HG02759 (cell line): ENCODE results near the gene RAB30.
"Not testable (repeated sequence)": the region's sequence is repeated elsewhere in the genome, so short reads cannot be mapped to it uniquely, and the experiment has no call there.

Experiments used
- ATAC-seq: cut with Tn5 transposase; IDR thresholded peaks from one replicate; pipeline ENCODE4 v1.9.1; 2021; ENCODE audit warnings: mild to moderate bottlenecking, moderate library complexity; ENCODE audit not compliant: unreplicated experiment

RAB30 gene

GRCh38 chr11:82988936-82989627 is 82.6 kb downstream of the RAB30 start:
- no peak for ATAC-seq

DNA sequence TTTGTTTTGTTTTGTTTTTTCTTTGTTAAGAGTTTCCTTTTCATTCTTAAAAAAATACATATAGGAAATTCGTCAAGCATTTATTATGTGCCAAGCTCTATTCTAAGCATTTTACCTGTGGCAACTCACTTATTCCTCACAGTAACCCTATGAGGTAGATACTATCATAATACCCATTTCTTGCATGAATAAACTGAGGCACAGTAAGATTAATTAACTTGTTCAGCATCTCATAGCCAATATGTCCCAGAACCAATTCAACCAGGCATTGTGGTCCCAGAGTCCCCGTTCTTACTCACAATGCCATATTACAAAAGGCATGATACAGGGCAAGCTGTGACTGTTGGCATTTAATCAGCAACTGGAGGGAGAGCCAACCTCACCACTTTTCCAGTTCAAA is 83.7 kb downstream of the RAB30 start:
- ATAC-seq: no peak

- ATAC-seq: no peak
Observed at GRCh38 chr11:82986446-82986845, 85.3 kb downstream of the RAB30 start.

DNA sequence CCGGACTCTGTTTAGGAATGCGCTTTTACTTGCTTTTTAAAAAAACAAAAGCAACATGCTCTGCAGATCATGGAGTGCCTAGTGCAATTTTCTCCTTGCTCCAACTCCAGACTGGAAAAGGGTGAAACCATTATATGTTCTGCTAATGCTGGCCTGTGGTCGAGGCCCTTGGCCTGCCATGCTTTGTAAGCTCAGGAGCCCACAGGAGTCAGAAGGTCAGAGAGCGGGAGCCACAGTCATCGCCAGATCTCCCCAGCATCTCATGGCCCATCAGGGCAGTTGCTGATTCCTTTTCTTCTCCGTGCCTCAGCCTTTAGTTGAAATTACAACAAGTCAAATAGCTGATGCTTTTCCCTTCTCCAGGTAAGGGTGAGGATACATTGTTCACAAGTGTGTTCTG is 89.8 kb downstream of the RAB30 start:
- ATAC-seq: no peak

GRCh38 chr11:82980947-82981346 is 90.8 kb downstream of the RAB30 start:
- ATAC-seq: no peak

DNA sequence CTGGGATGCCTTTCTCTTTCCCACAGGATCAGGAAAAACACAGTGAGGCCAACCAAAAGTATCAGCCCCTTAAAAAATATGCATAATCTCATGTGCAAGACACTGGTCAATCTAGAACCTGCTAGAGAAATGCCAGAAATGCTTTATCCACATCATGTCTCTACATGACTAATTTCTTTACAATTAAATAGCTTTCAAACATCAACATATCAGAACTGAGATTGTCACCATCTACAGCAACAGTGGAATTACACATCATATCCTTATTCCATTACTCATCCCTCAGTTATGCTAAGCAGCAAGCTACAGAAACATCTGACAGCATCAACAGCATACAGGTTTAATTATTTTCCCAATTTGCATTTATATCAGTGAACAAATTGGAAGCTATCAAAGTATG is 91.4 kb downstream of the RAB30 start:
- ATAC-seq: no peak

GRCh38 chr11:82979824-82980223 is 91.9 kb downstream of the RAB30 start:
- ATAC-seq: no peak

DNA sequence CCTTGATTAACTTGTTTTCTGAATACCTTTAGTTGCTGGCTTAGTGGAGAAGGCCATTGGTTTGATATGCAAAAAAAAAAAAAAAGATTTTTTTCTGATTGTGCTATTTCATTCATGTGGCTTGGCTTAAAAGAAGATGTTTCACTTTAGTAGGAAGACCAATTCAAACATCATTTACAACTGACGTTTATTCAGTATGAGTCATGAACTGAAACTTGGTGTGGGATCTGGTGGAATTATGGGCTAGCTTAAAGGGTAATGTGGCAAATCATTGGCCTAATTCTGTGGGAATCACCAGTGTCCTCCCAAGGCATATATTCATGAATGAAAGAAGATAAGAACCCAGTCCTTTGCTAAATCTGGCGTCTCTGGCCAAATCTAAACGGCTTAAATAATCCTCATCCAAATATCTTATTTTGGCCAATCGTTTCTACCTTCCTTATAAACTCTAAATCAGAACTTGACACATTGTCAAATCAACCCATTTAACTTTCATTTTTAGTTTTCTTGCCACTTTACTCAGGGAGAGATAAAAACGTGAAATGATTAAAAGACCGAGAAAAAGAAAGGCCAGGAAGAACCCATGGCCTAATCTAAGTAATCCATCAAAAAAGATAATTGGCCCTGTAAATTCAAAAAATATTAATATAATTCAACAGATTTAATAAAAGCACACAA is 93.1 kb downstream of the RAB30 start:
- peak; percentile 51 for ATAC-seq

DNA sequence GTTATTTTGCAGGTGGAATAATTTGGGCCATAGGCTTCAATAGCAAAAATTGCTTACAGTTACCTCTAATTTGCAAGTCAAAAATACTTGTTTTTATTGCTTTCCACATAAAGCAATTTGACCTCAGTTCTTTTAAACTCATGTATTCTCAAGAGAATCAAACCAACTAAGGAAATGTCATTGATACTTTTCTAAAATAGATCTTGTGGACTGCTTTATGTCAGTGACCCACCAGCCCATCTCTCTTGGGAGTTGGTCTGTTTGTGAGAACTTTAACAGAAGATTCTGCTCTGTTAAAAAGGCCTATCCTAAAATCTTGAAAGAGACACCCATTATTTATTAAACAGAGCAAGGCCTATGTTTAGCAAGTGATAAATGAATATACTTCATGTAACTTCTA is 94.9 kb downstream of the RAB30 start:
- no peak for ATAC-seq

DNA sequence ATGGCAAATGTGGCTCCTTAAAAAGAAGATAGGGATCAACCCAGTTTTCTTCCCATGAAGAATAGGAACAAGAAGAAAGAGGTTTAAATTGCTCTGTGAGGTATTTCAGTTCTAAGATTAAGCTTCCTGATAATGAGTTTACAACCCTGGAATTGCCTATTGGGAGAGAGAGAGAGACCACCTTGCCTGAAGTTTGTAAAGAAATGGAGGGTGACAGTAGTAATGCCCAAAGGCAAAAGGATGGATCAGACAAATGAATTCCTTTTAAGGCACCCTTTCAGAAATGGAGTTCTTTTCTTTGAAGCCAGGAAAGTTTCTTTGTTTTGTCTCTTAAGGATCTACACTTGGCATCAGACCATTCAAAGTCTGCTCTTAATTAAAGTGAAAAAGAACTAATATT is 95.8 kb downstream of the RAB30 start:
- ATAC-seq: no peak

DNA sequence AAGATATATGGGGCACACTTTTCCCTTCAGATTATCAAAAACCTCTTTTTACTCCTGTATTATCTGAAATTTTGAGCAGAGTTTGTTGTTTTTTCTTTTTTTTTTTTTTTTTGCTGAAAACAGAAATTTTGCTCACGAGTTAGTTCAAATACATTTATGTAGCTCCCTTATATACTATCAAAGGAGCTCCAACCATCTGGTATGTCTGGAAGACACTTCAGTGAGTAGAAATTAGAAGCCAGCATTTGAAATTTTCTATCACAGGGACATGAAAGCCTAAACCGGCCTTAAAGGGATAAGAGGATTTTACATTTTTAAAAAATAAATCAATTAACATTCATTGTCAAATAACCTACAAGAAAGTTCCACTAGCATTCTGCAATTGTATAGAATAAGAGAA is 96.8 kb downstream of the RAB30 start:
- no peak for ATAC-seq

- ATAC-seq: no peak
Observed at GRCh38 chr11:82974135-82974534, 97.6 kb downstream of the RAB30 start.

DNA sequence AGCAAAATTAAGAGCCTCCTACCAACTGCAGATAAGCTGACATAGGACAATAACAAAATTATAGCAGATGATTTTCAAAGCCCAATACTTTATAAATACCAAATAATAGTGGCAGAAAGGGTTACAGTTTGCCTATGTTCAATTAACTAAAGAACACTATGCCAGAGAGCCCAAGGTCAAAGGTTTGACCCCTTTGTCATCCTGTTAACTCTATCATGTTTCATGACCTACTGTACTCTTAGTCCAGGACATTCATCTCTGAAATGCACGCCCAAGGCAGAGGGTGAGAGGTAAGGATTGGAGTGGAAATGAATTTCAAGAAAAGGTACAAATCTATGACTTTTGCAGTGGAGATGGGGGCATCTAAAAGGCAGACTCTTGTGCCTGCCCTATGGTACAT is 99.6 kb downstream of the RAB30 start:
- ATAC-seq: no peak

GRCh38 chr11:82971519-82971946 is 100.2 kb downstream of the RAB30 start:
- peak; percentile 55 for ATAC-seq

- not testable (repeated sequence) for ATAC-seq
Observed at GRCh38 chr11:82970507-82971083, 101.1 kb downstream of the RAB30 start.

DNA sequence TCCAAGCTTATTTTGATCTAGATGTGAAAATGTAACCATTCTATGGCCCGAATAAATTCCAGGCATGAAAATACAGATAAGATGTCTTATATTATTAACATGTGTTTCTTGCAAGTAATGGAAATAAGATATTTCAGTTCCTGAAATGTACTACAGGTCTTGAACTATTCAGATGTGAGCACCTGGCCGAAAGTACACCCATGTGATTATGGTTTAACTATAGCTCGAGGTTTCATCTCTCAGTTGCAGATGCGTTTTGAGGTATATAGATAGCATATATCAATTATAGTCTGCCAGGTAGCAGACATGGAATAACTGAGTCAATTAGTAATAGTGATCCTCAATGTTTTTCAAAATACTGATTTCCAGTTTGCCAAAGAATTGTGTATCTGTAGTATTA is 101.9 kb downstream of the RAB30 start:
- ATAC-seq: peak; percentile 90

GRCh38 chr11:82967381-82967780 is 104.3 kb downstream of the RAB30 start:
- ATAC-seq: no peak

DNA sequence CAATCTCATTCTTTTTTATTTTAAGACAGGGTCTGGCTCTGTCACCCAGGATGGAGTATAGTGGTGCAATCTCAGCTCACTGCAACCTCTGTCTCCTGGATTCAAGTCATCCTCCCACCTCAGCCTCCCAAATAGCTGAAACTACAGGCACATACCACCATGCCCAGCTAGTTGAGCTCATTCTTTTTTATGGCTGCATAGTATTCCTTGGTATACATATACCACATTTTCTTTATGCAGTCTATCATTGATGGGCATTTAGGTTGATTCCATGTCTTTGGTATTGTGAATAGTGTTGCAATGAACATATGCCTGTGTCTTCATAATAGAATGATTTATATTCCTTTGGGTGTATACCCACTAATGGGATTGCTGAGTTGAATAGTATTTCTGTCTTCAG is 109.7 kb downstream of the RAB30 start:
- ATAC-seq: not testable (repeated sequence)

GRCh38 chr11:82960779-82961143 is 110.9 kb downstream of the RAB30 start:
- ATAC-seq: peak; percentile 25

GRCh38 chr11:82959987-82960778 is 111.5 kb downstream of the RAB30 start:
- peak; percentile 83 for ATAC-seq

- ATAC-seq: not testable (repeated sequence)
Observed at GRCh38 chr11:82955736-82956453, 115.8 kb downstream of the RAB30 start.
